Measurements from ENCODE around the gene PCNX2. TPM values are rescaled to one million over a fixed set of nuclear protein-coding genes. Genes with fewer than 3 reads are reported as not detected.
A peak's percentile ranks its signal among the peaks of the same experiment; 100 is the strongest.

PCNX2 gene
- total RNA-seq, 1 donor from 2014 or later = 0.51 TPM

DNA sequence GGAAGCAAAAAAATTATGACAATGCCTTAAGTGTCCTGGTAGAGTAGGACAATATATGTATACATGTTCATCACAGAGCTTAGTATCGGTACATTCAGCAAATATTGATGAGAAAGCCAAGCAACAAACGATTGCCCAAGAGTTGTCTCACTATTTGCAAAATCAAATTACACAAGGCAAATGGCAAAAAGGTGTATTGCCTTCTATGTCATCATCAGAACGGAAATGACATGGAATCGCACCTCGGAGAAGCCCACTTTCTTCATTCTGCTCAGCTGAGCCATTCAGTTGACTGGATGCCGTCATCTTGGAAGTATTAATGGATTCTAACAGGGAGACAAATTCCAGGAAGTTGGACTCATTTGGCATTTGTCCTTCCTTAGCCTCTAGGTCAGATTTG, 37.7 kb downstream of the PCNX2 start:
- no peak for DNase-seq

DNA sequence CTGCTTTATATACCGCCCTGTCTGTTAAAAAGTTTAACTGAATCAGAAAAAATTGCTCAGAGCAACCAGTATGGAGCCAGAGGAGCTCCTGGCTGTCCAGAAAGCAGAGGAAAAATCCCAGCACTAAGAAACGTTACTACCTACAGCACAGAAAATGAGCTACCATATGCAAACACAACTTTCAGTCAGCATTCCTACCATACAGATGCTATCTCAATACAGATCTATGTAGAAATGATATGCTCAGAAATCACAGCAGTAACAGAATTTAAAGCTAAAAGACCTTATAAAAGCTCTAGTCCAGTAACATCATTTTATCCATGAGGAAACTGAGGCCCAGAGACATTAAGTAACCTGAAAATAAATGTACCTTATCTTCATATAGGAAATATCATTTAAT, 38.7 kb downstream of the PCNX2 start:
- DNase-seq = no peak

DNA sequence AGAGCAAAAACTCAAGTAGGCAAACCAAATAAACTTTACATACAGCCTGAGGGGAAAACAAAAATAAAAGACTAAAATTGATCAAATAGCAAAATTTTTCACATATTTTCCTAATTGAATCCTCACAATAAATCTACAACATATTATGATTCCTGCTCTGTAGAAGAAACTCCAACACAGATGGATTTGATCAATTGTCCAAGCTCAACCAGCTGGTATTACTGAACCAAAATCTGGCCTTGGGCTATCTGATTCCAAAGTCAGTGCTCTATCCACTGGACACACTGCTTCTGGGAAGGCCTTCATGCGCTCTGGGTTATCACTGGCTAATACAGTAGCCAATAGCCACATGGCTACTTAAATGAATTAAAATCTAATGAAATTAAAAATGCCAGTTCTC, 39.3 kb downstream of the PCNX2 start:
- no peak for DNase-seq

- peak; percentile 44 for DNase-seq
Observed at GRCh38 chr1:233255145-233255544, 40.4 kb downstream of the PCNX2 start.

DNA sequence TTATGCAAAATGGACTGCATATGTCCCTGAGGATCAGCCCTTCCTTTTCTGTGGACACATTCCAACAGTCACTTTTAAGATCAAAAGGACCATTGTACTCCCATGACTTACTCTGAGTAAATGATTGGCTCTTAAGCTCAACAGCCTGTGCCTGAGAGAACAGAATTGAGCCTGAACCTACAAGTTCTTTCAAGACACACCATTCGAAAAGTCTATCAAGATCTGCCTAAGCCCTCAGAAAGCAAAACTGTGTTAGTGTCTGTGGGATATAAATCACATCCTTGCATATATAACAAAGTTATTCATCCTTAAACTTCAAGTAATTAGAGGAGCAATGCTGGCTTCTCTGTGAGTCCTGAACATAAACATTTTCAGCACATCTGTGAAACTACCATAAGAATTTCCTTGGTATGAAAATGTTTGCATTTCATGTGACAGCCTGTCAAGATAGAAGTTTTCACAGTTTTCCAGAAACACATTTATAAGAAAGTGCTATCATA, 41.6 kb downstream of the PCNX2 start:
- no peak for DNase-seq

DNA sequence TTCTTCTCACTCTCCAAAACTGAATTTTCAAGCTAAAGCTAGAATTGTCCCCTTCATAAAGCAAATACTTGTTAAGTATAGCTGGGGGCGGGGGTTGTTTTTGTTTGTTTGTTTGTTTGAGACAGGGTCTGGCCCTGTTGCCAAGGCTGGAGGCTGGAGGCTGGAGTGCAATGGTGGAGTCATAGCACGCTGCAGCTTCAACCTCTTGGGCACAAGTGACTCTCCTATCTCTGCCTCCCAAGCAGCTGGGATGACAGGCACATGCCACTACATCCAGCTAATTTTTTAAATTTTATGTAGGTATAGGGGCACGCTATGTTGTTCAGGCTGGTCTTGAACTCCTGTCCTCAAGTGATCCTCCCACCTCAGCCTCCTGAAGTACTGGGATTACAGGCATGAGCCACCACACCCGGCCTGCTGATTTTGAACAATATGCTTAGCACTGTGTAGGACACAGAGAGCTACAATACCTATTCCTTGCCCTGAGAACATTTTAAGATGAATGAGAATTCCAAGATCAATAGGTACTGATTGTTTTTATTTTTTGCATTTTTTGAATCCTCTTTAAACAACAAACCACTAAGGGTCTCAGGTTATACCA, 42.2 kb downstream of the PCNX2 start:
- DNase-seq = no peak

- no peak for DNase-seq
Observed at GRCh38 chr1:233252441-233252840, 43.1 kb downstream of the PCNX2 start.

DNA sequence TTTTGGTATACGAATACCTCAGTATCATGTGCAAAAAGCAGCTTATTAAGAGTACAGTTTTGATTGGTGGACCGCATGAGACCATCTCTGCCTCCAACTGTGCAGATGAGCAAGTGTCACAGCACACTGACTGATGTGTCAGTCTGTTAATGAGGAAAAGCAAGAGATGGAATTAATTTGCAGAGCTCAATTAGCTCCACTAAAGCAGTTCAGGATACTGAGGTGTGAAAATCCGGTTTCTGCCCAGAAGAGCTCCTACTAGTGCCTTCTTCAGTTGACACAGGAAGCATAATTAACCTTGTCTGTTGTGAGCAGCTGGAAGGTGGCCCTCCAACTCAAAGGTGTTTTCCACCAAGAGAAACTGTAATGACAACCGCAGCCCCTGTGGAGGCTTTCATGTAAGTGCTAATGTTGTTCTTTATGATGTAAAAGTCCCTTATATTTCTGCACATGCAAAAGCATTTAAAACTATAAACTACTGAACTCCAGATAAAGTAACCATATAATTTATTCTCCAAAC, 44.3 kb downstream of the PCNX2 start:
- no peak for DNase-seq

- DNase-seq = no peak
Observed at GRCh38 chr1:233248014-233248413, 47.5 kb downstream of the PCNX2 start.

DNA sequence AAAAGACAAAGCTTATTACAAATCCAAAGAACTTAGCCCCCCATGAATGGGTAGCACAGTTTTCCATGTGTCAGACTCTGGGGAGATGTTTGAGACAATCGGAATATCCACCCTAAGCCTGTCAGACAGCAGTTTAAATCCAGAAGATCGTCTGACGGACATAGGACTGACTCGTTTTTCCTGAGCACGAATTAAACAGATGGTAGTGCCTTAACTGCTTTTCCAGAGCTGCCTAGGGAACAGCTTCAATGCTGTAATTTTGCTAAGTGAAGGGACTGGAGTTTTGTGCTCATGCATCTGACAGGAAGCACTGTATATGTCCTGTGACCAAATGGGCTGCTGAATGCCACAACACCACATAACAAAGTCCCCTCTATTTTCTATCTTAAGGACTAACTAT, 48.6 kb downstream of the PCNX2 start:
- DNase-seq = no peak

DNA sequence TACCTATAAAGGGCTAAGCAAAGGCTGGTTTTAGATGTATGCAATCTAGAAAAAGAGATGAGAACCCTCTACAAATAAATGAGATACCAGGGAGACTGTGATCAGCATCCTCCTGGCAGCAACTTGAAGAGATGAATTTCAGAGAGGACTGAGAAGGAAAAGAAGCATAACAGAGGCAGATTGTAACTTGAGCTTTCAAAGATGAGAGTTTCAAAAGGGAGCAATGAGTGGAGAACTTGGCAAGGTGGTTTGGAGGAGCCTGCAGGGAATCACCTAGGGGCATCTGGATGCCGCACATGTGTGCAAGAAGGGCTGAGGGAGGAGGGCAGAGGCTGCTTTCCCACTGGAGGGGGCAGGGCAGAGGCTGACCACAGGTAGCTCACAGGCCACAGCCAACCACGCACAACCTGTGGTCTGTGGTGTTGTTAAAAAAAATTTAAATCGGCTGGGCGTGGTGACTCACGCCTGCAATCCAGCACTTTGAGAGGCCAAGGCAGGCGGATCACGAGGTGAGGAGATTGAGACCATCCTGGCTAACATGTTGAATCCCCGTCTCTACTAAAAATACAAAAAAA, 50.2 kb downstream of the PCNX2 start:
- no peak for DNase-seq

GRCh38 chr1:233244183-233244582, 51.3 kb downstream of the PCNX2 start:
- no peak for DNase-seq

DNA sequence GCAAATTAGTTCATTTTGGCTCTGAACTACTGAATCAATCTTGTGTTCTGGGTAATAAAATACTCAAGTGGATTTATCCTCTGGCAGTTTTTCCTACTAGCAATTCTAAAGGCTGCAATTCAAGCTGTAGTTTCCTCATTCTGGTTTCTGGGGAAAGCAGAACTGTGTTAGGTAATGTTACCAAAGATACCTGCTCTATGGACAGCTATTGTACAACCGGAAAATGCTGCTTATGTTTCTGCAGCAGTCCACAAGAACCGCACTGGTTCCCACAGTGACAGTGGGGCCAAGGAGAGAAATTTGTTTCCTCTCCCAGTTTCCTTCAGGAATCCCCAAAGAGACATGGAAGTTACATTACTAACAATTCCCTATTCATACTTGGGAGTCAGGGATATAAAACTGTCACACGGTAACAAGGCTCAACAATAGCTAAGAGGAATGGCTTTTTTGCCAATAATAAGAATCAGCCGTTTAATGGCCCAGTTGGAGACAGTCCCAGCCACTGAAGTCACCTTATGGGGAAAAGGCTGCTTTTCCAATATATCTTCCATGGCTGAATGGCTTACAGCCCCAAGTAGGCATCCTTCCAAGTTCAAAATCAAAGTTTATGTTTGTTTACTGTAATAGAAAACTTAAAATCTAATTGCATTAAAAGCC, 52.6 kb downstream of the PCNX2 start:
- peak; percentile 62 for DNase-seq

DNA sequence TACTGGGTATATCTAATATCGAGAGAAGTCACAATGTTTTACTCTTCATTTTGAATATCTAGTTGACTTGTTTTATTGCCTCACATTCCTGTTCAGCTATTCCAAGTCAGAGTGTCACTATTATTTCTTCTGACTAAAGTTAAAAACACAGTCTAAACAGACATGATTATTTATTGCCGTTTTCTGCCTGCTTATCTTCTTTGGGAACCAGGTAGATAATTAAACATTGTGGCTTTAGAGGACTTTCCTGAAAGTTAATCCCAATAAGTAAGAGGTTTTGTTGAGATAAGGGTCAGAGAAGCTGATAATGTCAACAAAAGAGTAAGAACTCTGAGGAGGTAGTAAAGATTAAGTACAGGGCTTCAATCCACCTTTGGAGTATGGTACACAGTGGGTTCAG, 53.8 kb downstream of the PCNX2 start:
- no peak for DNase-seq

GRCh38 chr1:233240829-233241682, 54.5 kb downstream of the PCNX2 start:
- peak; percentile 78 for DNase-seq

DNA sequence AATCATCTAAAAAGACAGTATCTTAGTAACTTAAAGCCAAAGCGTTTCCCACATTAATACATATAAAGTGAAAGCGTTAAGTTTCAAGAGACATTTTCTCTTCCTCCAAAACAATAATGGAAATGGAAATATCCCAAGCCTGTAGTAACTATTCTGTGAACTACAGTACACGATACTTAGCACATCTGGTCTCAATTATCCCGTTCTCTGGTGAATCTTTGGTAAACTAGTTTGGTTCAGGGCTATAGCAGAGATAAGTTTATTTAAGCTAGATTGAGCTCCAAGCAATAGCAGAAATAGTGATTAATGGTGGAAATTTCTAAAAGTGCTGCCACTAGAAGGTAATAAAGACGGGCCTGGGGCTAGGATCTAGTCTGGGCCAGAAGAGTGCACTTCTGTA, 55.2 kb downstream of the PCNX2 start:
- DNase-seq = no peak

DNA sequence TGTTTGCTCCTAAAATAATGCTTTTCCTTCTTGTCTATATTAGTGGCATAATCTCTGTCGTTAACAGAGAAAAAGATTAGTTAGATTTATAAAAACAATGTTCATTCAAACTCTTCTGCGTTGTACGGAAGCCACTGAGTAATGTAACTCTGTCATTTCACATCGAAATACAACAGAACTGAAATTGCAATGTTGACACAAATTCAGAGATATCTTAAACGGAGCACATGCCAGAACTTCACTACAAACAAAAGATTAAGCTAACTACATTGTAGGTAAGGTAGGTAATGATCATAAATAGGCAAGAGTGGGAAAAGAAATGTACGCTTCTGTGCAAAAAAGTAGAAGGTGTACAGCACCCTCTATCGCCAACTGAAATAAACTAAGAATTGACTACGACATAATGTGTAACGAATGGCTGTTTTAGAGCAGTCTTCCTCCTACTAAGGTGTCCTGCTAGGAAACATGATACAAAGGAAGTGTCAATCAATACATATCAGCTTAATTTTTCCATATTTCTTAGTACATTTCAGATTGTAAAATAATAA, 56.6 kb downstream of the PCNX2 start:
- peak; percentile 23 for DNase-seq

DNA sequence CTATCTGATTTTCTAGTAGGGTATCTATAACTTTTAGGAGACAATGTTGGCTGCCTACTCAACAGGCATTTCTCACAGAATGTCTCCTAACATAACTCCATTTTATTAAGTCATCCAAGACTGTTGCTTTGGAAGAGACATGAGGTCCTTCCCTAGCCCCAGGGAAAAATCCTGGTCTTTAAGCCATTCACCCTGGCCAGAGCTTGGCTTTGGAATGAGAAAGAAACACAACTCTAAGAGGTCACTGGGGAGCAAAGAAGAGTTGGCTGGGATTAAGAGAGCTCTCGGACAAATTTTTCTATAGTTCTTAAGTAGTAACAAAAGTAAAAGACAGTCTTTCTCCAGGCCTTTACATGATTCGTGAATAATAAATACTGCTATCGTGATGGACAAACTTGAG, 57.9 kb downstream of the PCNX2 start:
- no peak for DNase-seq

DNA sequence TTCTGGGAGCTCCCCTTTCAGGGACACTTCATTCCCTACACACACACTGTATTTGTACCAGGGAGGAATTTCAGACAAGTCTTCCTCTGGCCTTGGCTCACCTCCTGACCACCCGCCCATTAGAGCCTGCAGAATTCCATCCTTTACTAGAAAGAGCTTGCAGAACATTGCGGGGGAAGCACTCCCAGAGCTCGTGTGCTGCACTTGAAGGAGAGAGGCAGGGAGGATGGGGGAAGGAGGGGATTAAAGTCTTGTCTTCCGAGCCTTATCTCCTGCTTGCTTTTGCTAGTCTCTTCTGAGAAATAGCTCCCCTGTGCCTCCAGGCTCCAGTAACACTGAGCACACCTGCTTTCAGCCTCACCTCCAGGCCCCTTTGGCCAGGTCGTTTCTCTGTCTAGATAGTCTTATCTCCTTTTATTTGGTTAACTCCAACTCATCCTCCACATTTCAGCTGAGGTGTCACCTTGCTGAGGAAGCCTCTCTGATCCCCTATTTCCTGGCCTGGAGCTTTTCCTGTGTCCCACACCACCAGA, 62.0 kb downstream of the PCNX2 start:
- DNase-seq = no peak

GRCh38 chr1:233230011-233230410, 65.5 kb downstream of the PCNX2 start:
- DNase-seq = no peak

DNA sequence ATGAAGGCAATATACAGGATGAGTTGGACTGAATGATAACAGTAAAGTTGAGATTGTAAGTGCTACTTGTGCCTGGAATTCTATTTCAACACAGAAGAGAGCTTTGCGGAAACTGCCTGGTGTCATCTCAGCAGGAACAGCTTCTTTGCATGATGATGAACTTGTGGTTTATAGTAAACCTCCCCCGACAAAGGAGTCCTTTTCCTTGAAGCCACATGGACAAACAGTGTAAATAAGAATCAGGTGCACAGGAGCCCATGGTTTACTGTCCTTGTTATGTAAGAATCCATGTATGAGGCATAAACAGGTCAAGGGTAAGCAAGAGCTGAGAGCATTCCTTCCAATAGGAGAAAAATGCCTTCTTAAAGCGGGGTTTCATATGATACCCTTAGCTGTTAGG, 66.2 kb downstream of the PCNX2 start:
- DNase-seq = no peak

DNA sequence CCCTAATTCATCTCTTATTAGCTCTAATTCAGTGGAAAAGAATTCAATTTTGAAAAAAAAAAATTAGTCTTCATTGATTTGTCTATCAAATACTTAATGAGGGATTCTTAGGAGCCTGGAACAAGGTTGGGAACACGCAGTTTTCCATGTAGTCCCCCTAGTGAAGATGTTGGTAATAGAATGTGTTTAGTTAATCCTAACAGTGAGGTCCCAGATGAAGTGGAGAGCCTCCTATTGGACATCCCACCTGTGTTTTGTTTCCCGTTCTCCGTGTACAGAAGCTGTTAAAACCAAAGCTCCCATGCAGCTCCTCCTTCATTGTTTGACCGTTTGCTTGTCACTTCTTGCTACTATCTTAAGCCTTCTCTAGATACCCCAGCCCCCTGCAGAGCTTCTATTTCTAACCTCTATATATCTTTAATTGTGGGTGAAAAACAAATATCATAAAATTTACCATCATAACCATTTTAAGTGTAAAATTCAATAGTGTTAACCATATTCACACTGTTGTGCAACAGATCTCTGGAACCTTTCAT, 67.5 kb downstream of the PCNX2 start:
- DNase-seq = no peak

Data from dermis blood vessel endothelial cell (primary cell).